HG03103 (cell line): ENCODE results near the gene LAMTOR2.
"Not testable (repeated sequence)": the region's sequence is repeated elsewhere in the genome, so short reads cannot be mapped to it uniquely, and the experiment has no call there.

Experiments
- ATAC-seq: cut with Tn5 transposase; IDR thresholded peaks from one replicate; pipeline ENCODE4 v1.9.1; 2021; ENCODE audit warnings: low read depth; ENCODE audit not compliant: unreplicated experiment

LAMTOR2 gene

DNA sequence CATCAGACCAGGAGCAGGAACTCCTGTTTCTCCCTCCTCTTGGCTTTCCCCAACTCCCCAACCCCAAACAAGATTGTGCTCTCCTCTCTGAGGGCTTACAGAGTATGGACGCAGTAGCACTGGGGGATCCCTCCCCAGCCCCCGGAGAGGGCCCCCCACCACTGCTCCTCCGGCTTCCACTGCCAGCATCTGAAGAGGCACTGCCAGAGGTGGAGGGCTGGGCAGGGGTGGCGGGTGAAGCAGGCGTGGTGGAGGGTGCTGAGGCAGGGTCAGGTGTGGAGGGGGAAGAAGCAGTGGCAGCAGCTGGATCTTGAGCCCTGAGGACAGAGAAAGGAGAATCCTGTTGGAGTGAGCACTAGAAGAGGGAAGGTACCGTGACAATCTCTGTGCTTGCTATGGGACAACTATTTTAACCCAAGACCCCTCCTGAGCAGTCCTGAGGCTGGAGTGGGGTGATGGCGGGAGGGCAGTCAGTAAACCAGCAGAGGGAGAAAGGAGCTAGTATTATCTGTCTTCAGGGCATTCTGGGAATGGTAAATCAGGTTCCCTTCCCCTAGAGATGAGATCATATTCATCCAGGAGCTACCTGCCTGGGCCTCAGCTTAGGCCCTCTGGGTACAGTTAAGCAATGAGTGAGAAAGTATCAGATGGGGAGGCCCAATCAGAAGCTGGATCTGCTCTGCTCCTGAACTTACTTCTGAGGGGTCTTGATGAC, 3.4 kb upstream of the LAMTOR2 start:
- ATAC-seq: no peak

DNA sequence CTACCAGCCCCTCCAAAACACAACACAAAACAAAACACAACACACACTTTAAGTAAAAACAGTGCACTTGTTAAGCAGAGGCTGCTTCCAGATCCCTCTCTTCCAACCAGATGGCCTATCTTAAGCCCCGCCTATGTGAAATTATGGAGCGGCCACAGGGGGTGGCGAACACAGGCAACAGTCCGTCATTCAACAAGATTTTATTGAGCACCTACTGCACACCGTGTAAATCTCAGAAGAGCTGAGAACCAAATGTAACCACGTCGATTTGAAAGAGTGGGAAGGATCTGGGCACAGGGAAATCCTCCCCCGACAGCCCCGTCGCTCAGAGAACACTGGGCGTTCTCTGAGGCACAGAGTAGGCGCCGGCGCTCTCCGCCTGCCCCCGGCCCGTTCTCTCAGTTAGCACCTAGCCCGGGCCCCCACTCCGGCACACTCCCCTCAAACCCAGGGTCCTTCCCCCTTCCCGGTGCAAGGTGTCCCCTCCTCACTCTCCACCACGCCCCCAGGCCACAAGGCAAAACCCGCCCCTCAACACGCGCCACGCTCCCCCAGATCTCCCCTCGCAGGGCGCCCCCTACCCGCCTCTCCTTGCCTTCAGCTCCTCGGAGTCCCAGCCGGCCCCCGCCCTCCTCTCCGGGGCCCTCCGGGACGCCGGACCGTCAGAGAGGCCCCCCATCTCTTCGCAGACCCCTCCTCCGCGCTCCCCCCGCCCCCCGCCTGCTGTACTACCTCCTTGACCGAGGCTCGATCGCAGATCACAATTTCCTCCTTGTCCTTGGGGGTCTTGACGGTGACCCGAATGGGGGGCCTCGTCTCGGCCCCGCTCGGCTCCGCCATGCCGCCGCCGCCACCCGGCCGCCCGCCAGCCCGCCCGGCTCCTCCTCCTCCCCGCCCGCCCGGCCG, 1.5 kb upstream of the LAMTOR2 start:
- no peak for ATAC-seq

DNA sequence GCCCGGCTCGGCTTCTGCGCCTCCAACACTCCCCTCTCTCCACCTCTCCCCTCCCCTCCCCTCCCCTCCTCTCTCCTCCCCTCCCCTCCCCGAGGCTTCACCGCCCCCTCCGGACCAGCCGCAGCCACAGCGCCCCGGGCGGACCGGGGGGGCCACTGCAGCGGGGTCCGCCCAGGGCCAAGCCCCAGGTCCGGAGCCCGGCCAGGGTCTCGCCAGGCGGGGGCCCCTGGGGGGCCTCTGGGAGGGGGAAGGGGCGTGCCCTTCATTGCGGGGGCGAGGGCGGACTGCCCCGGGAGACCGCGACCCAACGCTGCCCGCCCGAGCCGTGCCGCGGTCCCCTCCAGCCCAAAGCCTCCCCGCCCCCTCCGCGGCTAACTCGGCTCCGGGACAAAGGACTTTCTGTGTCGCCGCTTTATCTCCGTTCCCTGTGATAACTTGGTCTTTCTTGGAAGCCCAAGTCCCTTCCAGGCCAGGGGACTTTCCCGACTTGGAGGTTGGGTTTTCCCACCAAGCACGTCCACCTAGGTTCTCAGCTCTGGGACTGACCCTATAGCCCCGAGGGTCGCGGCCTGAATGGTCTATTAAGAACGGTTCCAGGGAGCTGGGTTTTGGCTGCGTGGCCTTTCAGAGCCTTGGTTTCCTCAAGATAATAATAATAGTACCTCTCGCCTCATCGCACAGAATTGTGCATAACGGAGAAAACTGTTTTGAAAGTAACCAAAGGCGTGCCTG, 648 bp upstream of the LAMTOR2 start, which contains the start of gene UBQLN4:
Gene UBQLN4 (minus strand): TSS at position 31 of the 732 bp plus-strand sequence. CDS start 97 bp downstream, outside the sequence.
- ATAC-seq: peak; percentile 50

DNA sequence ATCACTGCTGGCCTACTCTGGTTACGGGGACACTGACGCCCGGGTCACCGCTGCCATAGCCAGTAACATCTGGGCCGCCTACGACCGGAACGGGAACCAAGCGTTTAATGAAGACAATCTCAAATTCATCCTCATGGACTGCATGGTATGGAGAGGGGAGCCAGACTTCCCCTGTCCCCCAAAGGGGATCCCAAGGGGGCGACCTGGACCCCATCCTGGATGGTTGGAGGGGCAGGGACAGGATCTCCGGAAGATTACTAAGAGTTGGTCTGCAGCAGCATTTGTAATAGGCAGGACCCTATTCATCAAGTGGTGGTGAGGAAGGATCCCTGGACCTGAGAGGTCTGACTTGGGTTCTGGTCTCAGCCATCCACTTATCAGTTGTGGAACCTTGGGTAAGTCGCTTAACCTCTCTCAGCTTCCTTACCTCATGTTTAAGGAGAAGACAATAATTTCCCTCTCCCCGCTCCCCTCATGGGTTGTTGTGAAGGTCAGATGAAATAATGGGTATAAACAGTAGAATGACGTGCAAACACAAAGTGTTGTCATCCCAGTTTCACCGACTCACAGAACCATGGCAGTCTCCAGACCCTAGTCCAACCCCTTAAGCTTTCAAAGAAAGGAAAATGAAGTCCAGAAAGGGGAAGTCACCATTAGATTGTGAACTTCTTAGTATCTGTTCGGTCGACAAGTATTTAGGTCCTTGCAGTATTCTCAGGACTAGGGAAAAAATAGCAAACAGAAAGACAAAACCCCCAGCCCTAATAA, 883 bp downstream of the LAMTOR2 start:
- no peak for ATAC-seq

DNA sequence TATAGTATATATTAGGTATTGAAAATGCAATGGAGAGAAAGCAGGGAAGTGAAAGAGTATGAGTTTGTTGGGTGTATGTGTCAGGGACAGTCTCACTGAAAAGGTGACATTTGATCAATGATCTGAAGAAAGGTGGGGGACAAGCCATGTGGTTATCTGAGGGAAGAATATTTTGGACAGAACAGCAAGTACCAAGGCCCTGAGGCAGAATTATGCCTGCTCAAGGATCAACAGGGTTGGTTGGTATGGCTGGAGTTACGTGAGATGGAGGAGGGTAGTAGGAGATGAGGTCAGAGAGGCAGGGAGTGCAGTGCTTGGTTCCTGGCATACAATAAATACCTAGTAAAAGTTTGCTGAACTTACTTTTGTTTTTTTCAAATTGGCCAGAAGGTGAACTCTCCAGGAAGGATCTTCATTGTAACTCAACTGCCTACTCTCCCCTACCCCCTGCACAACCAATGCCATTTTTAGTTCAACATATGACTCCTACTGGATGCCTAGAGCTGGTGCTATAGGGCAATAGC, 1.8 kb downstream of the LAMTOR2 start:
- no peak for ATAC-seq

DNA sequence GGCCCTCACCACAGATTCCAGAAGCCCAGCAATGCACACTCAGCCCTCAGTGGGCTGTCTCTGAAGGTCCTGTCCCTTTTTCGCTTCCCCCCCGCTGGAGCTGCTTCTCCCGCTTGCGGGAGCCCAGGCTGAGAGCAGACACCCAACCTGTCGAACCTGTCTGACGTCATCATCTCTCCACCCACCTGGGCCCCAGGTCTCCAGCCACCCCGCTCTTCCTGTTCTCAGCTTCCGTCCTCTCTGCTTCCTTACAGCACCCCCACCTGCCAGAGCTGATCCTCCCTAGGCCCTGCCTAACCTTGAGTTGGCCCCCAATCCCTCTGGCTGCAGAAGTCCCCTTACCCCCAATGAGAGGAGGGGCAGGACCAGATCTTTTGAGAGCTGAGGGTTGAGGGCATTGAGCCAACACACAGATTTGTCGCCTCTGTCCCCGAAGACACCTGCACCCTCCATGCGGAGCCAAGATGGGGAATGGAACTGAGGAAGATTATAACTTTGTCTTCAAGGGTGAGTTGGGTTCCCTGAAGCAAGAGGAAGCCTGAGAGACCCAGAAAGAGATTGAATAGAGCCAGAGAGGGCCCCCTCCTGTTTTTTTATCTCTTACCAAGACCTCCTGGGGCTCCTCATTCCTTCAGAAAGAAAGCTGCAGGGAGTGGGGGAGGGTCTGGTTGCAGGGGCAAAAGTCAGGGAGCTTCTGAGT, 6.5 kb downstream of the LAMTOR2 start, which contains the start of gene RAB25:
Gene RAB25 (plus strand): TSS at position 224 of the 700 bp plus-strand sequence. CDS start 241 bp downstream, at position 465.
- ATAC-seq: no peak

DNA sequence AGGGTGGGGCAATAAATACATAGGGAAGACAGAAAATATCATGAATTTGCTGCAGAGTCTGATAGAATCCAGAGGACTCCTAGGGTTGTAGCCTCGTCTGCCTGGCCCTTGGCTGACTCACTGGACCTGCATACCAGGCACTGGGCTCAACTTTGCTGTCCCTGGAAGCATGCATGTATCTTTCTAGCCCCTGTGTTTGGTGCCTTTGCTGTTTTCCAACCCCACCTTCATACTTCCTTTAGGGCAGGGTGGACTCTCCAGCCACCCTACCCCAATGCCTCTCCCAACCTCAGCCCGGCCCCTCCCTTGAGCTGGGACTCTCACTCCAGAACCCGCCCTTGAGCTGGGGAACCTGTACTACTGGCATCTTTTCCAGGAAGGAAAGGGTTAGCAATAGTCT, 7.6 kb downstream of the LAMTOR2 start:
- no peak for ATAC-seq

DNA sequence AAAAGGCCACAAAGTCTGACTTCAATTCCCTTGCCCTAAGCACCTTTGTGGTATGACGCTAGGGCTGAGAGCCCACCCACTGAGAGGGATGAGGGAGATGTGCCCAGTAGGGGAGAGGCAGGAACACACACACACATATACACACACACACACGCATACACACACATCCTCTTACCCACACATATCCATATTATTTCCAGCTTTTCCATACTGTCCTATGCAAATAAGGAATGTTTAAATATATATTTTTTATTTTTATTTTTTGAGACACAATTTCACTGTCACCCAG, 9.4 kb downstream of the LAMTOR2 start:
- ATAC-seq: no peak

DNA sequence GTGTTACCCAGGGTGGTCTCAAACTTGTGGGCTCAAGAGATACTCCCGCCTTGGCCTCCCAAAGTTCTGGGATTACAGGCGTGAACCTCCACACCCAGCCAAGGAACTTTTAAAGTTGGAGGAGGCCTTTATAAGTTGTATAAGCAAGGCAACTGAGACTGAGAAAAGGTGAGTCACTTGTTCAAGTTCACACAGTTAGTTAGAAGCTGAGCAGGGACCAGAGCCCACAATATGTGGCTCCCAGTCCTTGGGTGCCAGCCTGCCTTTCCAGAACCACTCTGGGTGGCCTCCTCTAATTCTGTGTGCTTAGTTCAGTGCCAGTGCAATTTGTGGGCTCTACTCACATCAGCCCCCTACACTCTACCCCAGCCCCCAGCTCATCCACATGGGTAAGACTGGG, 10.0 kb downstream of the LAMTOR2 start:
- no peak for ATAC-seq

DNA sequence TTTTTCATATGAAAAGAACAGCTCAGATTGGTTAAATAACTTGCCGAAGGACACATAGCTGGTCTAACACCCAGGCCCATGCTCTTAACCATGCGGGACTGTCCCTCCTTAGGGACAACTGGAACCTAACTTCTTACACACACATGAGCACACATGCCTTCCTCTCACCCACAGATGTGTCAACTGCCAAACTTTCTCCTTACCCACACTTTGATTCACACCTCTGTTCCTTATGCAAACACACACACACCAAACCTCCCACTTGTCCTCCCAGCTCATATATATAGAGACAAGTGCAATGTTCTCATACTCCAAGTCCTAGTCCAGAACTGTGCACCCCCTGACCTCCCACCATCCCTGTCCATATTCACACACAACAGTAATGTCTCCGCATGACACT, 10.6 kb downstream of the LAMTOR2 start:
- no peak for ATAC-seq

DNA sequence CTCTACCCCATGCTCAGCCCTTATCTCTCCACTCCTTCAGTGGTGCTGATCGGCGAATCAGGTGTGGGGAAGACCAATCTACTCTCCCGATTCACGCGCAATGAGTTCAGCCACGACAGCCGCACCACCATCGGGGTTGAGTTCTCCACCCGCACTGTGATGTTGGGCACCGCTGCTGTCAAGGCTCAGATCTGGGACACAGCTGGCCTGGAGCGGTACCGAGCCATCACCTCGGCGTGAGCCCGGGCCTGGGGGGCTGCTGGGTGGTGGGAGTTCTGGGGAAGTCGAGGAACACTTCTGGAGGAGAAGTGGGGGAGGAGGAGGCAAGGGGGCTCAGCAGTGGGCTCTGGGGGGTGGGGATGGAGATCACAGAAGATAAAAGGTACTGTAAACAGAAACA, 11.3 kb downstream of the LAMTOR2 start:
- ATAC-seq: no peak

DNA sequence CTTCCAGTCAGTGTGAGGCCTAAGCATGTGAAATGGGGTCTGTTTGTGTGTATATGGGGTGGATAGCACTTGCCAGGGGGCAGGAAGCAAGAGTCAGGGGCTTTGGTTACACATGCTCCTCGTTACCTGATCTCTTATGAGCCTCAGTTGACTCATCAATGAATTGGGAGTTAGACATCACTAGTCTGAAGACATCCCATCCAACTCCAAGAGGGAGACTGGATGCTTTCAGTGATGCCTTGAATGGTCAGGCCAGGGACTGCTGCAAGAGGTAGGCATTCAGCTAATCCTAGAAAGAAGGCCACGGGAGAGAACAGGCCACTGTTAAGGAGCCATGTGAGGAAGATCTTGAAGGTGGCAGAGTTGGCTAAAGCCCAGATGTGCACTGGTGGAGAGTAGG, 12.7 kb downstream of the LAMTOR2 start:
- no peak for ATAC-seq

DNA sequence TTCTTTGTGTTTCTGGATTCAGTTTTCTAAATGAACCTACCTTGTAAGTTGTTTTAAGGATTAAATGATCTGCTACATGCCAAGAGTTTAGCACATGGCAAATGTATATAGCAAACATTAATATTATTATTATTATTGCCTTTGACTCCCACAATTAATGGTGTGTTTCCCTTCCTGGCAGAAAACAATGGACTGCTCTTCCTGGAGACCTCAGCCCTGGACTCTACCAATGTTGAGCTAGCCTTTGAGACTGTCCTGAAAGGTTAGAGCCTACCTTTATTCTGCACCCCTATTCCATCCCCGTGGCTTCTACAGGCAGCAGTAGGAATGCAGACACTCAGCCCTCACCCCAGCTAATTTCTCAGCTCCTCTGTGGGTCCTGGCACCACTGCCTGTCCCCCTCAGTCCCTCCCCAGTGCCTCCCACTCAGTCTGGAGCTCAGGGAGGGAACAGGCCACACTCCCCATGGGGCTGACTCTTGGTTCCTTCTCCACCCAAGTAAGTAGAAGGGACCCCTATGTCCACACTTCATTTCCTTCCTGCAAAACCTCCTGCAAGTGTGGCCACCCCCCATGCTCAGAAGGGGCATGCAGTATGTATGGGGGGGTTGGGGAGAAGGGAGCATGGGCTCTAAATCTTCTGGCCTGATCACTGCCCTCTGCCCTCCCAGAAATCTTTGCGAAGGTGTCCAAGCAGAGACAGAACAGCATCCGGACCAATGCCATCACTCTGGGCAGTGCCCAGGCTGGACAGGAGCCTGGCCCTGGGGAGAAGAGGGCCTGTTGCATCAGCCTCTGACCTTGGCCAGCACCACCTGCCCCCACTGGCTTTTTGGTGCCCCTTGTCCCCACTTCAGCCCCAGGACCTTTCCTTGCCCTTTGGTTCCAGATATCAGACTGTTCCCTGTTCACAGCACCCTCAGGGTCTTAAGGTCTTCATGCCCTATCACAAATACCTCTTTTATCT, 15.2 kb downstream of the LAMTOR2 start:
- no peak for ATAC-seq

DNA sequence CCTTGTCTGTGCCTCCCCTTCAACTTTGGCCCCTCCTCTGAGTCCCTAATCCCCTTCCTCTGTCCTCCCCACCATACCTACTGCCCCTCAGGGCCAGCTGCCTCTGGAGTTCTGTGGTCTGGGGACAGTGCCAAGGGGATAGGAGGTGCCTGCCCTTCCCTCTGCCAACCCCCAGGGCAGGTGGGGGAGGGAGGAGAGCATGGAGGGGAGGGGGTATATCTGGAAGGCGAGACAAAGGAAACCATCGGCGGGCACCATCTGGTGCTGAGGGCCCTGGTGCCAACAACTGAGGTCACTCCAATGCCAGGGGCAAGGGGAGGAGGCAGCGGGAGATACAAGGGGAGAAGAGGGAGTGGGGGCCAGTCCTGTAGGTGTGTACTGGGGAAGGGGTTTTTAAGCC, 16.0 kb downstream of the LAMTOR2 start:
- no peak for ATAC-seq

DNA sequence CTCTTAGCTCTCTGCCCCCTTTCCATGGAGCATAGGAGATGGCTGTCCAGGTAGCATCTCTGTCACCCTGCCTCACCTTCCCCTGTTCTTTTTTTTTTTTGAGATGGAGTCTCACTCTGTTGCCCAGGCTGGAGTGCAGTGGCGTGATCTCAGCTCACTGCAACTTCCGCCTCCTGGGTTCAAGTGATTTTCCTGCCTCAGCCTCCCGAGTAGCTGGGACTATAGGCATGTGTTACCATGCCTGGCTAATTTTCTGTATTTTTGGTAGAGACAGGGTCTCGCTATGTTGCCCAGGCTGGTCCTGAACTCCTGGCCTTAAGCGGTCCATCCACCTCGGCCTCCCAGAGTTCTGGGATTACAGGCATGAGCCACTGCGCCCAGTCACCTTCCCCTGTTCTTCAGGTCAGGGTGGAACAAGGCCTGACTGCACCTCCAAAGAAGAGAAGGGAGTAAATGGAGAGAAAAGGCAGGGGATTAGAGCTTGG, 16.8 kb downstream of the LAMTOR2 start:
- not testable (repeated sequence) for ATAC-seq

DNA sequence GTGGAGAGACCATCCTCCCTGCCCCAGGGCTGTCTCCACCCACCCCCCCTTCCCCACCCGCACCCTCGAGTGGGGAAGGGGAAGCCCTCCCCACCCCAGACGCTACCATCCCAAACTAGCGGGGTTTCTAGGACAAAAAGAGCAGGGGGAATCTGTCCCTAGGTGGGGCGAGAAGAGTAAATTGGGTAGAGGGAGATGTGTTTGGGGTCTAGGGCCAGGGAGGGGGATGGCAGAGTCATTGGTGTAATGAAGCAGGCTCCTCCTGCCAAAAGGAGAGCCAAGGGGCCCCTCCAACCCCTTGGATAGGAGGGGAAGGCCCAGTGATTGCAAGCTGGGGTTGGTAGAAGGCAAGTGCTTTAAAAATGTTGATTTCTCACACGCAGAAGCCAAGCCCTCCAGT, 17.7 kb downstream of the LAMTOR2 start:
- no peak for ATAC-seq

DNA sequence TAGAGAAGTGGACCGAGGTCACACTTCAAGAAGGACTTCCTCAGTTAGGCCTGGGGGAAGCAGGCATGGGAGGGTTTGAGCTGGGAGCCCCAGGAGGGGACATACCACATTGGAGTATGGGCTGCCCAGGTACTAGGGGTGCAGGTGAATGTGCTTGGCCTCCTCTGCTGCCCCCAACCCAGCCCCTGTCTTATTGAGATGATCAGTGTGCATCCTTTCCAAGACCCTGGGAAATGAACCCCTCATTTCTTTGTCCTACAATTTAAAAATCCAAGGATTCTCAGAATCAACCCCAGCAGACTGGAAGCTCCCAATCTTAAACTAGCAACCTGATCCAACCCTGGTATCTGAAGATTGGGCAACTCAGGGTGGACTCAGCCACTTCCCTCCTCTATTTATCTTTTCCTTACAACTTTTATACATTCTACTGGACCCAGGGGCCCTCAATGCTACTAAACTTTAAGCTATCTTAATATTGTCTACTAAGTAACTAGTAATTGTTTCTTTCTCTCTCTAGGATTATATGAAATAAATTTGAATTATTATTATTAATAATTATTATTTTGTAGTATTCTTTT, 18.6 kb downstream of the LAMTOR2 start:
- ATAC-seq: no peak

DNA sequence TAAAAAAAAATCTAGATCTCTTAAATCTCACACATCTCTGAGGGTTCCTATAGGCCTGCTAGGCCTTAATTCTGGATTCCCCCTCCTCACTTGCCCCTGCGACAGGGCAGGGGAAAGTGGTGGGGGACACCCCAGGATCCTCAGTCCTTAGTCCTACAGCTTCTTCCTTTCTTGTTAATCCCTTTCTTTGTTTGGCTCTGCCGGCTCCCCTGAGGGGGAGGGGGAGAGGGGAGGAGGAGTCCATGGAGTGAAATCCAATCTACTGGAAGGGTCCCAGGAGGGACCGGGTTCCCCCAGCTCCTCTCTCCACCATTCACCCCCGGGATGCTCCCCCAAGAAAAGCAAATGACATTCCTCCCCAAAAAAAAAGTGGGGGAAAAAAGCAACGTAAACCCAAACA, 19.2 kb downstream of the LAMTOR2 start:
- ATAC-seq: no peak
